H1 (cell line): ENCODE data around the gene PDE4D.

Experiments
- ATF3 ChIP-seq: IDR thresholded peaks from 2 replicates; pipeline ENCODE4 v1.6.1; 2011; ENCODE audit warnings: low read depth, mild to moderate bottlenecking, low read length; ENCODE audit not compliant: insufficient read depth
- CHD2 ChIP-seq: IDR thresholded peaks from 2 replicates; pipeline ENCODE4 v1.6.1; 2012; ENCODE audit warnings: low read length, improper control_type of control experiment
- CTCF ChIP-seq, 3 experiments: IDR thresholded peaks; 1 replicate in 2 of 3; 2 replicates in 1 of 3; pipeline versions ENCODE4 v1.5.1 to v1.6.1; 2011; ENCODE audit warnings: low read length in 3 of 3, mild to moderate bottlenecking in 3 of 3, inconsistent platforms in 2 of 3, low read depth in 1 of 3, moderate library complexity in 1 of 3; ENCODE audit not compliant: insufficient read depth in 1 of 3; ENCODE audit errors: control extremely low read depth in 1 of 3
- EP300 ChIP-seq, 2 experiments: IDR thresholded peaks; 1 replicate in 1 of 2; 2 replicates in 1 of 2; pipeline ENCODE4 v1.6.1; 2011 to 2012; ENCODE audit warnings: low read depth in 2 of 2, low read length in 2 of 2, mild to moderate bottlenecking in 2 of 2, borderline replicate concordance in 1 of 2, inconsistent platforms in 1 of 2, moderate library complexity in 1 of 2
- POLR2A ChIP-seq, 2 experiments: IDR thresholded peaks; 1 replicate in 1 of 2; 2 replicates in 1 of 2; pipeline ENCODE4 v1.6.1; 2011; ENCODE audit warnings: low read depth in 2 of 2, low read length in 2 of 2, mild to moderate bottlenecking in 2 of 2; ENCODE audit errors: control extremely low read depth in 1 of 2
- SP1 ChIP-seq: IDR thresholded peaks from 2 replicates; pipeline ENCODE4 v1.6.1; 2011; ENCODE audit warnings: low read depth, low read length

GRCh38 chr5:59485107-59485506, 408.4 kb downstream of the PDE4D start:
- no peak for TF ChIP-seq EP300 (IDR thresholded peaks at IDR 0.05; ENCODE audit: borderline replicate concordance in 1 of 2, low read depth in 2 of 2, low read length in 2 of 2)
- TF ChIP-seq CHD2 = no peak
- no peak for TF ChIP-seq ATF3
- no peak for TF ChIP-seq POLR2A (IDR thresholded peaks at IDR 0.05; ENCODE audit: control extremely low read depth in 1 of 2, low read depth in 2 of 2, low read length in 2 of 2)
- TF ChIP-seq CTCF (IDR thresholded peaks at IDR 0.05; ENCODE audit: control extremely low read depth in 1 of 3, insufficient read depth in 1 of 3, low read depth in 1 of 3, low read length in 3 of 3) = no peak
- no peak for TF ChIP-seq SP1
